Activated CD4-positive, alpha-beta T cell treated with anti-CD3 and anti-CD28 coated beads, Interleukin-2, Interleukin-6, amounts not matched to agents 100 ng/mL and 50 ng/mL, durations not matched to agents 16 hours and 8 hours (primary cell): ENCODE data around the gene CYSRT1.

Experiments
- DNase-seq: peaks from one replicate; pipeline ENCODE4 v3.0.0-alpha.2; 2020

CYSRT1 gene

DNA sequence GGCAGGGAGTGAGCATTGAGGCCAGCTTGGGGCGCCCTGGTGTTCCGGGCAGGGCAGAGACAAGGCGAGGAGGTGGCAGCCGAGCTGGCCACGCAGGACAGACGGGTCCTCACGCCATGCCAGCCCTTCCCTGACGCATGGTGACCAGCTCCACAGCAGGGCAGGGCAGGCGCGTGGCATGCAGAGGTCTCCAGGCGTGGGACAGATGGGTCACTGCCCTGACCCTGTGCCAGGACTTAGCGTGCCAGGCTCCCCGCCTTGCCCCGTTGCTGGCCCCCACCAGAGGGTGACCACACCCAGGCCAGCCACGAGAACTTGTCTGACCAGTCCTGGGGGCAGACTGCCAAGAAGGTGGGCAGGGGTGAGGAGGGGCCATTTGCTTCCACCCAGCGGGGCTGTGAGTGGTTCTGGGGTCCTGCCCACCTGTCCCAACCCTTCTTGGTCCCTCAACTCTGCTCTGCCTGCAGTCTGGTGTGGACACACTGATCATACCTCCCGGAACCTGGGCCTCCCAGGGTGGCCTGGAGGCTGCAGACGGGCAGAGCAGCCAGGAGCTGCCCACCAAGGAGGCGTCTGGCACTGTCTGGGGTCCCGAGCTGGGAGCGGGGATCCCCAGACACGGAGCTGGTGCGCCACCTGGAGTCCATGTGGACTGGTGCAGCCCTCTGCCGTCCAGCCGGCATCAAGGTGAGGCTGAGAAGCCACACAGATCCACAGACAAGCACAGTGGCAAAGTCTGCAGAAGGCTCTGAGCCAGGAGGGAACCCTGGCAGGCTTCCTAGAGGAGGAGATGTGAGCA lies 2.3 kb downstream of the CYSRT1 start, which contains the start of gene RNF224:
TSS of gene RNF224 (plus strand) at position 449 of the 799 bp plus-strand sequence. CDS start 834 bp downstream, outside the sequence.
- peak; percentile 88 for DNase-seq

DNA sequence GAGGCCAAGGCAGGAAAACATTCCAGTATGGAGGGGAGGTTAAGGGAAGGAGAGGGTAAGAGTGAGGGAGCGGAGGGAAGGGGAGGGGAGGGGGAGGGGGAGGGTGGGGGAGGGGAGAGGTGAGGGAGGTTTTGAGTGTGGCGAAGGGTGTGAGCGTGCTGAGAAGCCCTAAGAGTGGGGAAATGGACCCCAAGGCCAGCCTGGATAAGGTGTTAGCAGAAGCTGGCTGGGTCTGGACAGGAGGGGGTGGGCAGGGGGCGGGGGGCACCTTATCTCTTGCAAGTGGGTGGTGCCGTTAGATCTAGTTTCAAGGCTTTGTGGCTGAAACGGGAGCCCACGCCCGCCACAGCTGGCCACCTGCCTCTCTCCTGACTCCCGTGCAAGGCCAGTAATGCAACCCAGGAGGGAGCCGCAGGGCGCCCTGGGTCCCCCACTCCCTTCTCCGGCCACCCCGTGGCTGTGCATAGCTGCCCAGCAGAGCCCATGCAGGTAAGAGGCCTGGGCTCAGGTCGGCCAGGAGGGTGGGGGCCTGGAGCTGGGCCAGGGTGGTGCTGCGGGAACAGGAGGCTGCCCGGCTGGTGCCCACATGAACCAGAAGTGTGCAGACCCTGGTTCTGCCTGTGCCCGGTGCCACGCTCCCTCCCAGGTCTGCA lies 3.0 kb downstream of the CYSRT1 start:
- DNase-seq, result no peak

DNA sequence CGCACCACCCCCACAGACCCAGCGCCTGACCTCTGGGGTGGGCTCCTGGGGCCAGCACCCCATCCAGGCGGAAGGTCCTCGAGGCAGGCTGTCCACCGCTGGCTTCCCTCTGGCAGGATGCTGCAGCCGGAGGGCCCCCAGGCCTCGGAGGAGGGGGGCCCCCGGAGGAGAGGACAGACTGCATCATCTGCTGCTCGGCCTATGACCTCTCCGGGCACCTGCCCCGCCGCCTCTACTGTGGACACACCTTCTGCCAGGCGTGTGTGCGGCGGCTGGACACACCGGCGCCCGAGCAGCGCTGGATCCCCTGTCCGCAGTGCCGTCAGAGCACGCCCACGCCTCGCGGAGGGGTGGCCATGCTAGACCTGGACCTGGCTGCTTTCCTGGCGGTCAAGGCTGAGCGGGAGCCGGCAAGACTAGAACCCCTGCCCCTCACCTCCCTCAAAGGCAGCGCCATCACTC lies 3.6 kb downstream of the CYSRT1 start:
- no peak for DNase-seq

DNA sequence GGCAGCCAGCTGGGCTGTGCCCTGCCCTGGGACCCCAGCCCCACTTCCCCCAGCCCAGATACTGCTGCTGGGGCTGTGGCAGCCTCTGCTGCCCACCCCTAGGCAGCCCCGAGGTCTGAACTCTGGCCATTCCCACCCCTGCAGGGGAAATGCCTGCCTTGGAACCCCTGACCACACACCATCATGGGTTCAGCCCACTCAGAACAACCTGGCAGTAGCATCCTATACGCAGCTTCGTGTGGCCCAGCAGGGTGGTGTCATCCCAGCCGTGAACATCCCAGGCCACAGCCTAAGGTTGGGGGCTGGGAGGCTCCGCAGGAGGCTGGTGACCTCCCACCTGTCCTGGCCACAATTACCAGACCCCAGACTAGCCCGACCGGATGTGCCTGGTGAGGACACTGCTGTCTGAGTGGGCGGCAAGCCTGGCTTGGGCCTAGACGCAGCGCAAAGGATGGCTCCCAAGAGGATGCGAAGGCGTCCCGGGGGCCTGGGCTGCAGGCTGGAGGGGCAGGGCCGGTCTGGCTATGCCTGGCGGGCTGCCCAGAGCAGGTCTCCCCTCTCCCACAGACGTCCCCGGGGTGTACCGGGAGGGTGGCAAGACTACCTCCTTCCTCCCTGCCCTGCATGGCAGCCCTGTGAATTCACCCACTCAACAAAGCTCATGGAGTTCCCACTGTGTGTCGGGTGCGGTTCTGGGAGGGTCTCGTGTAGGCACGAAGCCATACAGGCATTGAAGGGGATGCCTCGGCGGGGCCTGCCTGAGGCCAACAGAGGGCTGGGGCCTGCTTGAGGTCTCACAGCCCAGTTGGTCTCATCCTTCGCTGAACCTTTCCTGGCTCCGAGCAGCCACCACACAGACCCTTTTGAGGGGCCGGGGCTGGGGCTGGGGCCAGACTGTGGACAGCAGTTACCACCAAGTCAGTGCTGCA lies 4.3 kb downstream of the CYSRT1 start:
- DNase-seq, result no peak

DNA sequence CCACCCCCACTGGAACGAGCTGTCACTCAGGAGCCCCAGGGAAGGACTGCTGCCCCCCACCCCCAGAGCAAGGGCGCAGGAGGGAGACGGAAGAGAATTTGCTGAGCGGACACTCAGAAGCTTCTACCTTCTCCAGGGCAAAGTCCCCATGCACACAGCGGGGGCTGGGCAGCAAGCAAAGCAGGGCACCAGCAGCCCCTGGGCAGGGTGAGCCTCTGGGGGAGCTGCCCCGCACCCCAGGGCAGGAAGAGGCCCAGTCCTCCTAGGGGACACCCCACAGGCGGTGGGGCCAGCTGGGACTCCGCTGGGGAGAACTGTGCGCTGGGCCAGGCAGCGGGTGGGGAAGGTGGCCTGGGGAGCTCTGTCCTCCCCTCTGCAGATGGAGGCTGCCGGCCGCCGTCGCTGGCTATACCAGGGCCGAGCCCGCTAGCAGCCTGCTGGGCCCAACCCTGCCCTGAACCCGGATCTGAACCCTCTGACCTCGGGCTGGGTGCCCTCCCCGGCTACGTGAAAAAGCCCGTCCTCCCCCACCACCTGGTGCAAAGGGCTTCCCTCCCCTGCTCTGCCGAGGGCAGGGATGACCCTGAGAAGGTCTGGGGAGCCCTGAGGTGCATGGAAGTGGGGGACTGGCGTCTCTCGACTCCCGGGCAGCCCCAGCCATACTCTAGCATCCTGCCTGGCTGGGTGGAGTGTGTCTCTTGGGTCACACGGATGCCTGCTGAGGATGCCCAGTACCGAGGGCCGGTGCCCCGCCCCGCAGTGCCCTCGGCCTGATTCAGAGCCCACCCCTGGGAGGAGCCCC lies 5.1 kb downstream of the CYSRT1 start:
- no peak for DNase-seq

DNA sequence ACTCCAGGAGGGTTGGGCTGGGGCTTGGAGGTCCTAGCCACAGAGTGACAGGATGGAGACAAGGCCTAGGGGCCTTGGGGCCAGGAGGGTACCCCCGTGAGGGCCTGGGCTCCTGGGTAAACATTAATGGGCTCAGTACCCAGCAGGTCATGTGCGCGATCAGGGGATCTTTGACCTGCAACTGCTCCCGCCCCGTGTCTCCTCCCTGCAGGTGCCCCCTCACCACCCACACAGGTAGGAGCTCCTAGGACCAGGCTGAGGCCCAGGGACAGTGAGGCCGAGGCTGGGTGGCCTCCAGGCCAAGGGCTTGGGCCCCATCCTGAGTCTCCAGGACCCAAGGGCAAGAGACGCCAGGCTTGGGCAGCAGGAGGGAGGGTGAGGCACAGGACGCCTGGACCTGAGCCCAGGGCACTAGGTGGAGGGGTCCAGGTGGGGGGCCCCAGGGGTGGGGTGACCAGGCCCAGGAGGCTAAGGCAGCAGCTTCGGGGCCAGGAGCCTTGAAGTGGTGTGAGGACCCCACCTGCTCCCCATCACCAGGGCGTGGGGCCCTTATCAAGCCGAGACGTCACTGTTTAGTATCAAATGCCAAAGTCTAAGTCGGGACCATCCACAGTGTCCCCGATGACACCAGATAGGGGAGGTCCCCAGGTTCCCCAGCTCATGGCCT lies 5.9 kb downstream of the CYSRT1 start, which contains the start of gene SLC34A3:
TSS of gene SLC34A3 (plus strand) at position 197 of the 667 bp plus-strand sequence. CDS start 802 bp downstream, outside the sequence.
- no peak for DNase-seq

DNA sequence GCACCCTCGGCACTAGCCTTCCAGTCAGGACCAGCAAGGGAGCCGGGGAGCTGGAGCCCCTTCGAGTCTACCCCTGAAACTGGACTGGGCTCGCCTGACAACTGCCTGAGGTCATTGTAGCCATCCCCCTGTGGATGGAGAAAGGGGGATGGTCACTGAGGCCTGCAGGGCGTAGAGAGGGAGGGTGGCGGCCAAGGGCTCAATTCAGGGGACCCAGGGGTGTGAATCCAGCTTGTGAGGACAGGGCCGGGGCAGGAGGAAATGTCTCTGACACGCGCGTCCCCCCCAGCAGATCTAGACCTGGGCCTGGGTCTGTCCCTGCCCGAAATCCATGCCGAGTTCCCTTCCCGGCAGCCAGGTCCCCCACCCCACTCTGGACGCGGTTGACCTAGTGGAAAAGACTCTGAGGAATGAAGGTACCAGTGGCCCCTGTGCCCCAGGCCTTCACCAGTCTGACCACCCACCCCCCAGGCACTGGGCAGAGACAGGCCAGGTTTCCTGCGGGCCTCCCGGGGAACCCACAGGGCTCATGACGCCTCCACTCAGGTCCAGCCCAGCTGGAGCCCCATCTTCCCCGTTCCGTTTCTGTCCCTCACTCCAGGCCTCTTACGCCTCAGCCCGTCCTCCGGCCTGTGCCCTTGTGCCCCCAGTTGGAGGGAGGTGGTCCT lies 6.5 kb downstream of the CYSRT1 start:
- DNase-seq, result no peak

DNA sequence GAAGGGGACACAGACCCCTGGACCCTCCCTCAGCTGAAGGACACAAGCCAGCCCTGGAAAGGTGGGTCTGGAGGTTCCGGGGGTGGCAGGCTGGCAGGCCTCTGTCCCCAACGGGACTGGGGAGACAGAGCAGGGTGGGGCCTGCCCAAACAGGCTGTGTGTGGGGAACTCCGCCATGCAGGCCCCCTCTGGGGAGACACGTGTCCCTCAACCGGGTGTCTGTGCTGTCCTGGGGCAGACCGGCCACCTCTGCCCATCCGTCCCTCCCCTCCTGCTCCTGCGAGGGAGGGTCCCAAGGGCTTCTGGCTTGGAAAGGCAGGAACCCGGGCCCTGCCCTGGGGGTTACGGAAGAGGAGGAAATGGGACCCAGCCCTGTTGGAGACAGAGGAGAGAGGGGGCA lies 7.1 kb downstream of the CYSRT1 start:
- DNase-seq, result no peak

DNA sequence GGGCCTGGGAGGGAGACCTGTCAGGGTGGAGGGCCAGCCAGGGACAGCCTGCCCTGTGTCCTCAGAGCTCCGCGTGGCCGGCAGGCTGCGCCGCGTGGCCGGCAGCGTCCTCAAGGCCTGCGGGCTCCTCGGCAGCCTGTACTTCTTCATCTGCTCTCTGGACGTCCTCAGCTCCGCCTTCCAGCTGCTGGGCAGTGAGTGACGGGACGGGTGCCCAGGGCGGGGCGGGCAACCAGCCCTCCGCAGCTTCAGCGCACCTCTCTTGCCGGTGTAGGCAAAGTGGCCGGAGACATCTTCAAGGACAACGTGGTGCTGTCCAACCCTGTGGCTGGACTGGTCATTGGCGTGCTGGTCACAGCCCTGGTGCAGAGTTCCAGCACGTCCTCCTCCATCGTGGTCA lies 7.5 kb downstream of the CYSRT1 start:
- DNase-seq, result no peak

DNA sequence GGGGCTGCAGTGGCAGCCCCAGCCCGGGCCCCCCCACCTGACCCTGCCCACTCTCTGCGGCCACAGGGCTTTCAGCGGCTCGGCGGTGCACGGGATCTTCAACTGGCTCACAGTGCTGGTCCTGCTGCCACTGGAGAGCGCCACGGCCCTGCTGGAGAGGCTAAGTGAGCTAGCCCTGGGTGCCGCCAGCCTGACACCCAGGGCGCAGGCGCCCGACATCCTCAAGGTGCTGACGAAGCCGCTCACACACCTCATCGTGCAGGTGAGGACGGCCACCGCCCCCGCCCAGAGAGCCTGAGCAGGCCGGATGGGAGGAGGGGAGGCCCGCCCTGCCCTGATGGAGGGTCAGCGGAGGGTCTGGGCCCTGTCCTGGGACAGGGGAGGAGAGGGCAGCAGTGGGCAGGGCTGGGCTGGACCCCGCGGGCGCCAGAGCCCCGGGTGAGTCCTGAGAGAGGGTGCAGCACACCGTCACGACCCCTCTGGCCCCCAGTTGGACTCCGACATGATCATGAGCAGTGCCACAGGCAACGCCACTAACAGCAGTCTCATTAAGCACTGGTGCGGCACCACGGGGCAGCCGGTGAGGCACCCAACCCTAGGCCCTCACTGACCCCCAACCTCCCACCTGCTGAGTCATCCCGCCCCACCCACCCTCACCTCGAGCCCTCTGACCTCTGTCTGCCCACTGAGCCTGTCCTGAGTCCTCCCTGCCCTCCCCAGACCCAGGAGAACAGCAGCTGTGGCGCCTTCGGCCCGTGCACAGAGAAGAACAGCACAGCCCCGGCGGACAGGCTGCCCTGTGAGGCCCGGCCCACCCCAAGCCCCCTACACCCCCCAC lies 8.4 kb downstream of the CYSRT1 start:
- DNase-seq, result no peak

DNA sequence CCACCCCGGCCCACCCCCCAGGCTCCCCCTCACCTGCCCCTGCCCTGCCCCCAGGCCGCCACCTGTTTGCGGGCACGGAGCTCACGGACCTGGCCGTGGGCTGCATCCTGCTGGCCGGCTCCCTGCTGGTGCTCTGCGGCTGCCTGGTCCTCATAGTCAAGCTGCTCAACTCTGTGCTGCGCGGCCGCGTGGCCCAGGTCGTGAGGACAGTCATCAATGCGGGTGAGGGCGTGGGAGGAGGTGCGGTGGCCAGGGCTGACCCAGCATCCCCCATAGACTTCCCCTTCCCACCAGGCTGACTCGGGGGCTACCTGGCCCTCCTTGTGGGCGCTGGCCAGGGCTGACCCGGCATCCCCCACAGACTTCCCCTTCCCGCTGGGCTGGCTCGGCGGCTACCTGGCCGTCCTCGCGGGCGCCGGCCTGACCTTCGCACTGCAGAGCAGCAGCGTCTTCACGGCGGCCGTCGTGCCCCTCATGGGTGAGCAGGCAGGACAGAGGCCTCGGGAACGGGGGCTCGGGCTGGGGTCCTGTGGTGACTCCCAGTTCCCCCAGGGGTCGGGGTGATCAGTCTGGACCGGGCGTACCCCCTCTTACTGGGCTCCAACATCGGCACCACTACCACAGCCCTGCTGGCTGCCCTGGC lies 9.2 kb downstream of the CYSRT1 start:
- DNase-seq, result no peak

DNA sequence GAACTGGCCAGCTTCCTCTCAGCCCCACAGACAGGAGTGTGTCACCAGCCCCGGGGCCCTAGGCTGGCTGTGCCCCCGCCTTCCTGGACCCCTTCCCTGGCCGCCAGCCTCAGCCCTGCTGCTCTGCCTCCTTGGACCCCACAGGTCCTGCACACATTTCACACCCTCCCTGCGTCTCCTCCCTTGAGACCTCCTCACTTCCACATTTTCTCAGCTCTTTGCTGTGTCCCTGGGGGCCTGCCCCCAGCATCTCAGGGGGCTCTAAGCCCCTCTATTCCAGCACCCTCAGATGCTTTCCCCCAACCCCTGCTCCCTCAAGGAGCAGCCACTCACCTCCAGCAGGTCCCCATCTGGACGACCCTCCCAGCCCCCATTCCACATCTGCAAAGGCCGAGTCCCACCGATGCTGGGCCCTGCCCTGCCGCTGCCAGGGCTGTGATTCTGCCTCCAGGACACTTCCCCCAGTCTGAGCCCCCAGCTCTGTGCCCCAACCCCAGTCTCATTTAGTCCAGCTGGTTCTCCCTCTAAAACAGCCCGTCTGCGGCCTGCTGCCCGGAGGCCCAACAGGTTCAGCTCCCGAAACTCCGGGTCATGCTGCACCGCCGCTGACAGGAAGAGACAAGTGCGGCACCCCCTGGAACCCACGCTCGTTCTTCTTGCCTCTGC lies 9.9 kb downstream of the CYSRT1 start:
- no peak for DNase-seq

DNA sequence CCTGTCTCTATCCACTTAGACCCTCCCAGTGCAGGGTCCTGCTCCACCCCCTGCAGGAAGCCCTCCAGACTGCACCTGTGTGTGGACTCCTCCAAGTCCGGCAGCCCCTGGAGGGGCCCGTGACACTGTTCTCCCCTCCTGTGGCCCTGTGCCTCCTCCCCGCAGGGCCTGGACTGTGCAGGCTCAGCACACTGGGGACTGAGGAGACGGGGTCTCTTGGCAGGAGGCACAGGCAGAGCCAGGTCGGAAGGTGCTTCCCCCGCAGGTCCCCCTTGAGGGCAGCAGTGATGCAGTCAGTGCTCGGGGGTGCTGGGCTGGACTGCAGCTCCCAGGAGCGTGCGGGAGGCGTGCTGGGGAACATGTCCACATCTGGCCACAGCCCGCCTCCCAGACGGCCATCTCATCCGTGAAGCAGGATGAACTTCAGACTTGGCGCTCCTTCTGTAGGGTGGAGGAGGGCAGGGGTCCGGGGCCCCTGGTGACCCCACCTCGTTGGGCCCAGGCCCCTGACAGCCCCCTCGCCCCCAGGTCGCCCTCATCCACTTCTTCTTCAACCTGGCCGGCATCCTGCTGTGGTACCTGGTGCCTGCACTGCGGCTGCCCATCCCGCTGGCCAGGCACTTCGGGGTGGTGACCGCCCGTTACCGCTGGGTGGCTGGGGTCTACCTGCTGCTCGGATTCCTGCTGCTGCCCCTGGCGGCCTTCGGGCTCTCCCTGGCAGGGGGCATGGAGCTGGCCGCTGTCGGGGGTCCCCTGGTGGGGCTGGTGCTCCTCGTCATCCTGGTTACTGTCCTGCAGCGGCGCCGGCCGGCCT lies 10.7 kb downstream of the CYSRT1 start:
- DNase-seq, result no peak

DNA sequence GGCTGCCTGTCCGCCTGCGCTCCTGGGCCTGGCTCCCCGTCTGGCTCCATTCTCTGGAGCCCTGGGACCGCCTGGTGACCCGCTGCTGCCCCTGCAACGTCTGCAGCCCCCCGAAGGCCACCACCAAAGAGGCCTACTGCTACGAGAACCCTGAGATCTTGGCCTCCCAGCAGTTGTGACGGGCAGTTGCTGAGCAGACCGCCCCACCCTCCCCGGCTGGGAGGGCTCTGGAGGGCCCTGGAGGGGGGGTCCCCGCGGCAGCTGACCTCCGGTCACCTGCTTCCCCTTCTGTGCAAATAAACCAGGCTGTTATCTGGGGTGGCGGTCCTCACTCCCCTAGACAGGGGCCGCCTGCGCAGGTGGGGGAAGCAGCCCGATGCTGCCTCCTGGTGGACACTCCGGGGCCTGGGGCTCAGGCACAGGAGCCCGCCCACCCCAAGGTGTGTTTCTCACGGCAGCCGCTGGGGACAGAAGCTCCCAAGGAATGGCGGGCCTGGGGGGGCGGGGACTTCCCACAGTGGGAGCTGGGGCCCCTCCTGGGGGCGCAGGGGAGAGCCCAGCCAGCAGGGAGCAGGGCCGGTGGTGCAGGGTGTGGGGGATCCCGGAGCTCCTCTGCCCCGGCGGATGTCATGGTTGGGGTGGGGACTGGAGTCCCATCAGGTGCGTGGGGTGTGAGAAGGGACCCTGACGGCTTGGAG lies 11.4 kb downstream of the CYSRT1 start:
- peak; percentile 93 for DNase-seq

DNA sequence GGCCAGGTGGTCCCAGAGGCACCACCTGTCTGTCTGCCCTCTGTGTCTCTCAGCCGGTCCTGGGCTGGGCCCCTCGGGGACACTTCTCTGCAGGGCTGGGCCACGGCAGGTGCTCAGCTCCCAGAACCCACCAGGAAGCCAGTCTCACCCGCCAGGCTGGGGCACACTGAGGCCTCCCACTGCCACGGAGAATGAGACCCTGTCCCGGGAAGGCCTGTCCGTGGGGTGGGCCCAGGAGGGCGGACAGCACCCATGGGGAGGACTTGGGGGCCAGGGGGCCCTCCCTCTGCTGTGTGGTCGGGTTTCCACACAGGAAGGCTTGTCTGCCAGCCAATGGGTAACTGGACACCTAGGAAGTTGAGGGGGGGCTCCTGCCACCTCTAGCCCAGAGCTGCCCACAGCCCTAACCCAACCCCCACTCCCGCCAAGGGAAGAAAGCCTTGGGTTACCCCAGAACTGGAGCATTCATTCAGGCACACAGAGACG lies 12.0 kb downstream of the CYSRT1 start:
- no peak for DNase-seq

DNA sequence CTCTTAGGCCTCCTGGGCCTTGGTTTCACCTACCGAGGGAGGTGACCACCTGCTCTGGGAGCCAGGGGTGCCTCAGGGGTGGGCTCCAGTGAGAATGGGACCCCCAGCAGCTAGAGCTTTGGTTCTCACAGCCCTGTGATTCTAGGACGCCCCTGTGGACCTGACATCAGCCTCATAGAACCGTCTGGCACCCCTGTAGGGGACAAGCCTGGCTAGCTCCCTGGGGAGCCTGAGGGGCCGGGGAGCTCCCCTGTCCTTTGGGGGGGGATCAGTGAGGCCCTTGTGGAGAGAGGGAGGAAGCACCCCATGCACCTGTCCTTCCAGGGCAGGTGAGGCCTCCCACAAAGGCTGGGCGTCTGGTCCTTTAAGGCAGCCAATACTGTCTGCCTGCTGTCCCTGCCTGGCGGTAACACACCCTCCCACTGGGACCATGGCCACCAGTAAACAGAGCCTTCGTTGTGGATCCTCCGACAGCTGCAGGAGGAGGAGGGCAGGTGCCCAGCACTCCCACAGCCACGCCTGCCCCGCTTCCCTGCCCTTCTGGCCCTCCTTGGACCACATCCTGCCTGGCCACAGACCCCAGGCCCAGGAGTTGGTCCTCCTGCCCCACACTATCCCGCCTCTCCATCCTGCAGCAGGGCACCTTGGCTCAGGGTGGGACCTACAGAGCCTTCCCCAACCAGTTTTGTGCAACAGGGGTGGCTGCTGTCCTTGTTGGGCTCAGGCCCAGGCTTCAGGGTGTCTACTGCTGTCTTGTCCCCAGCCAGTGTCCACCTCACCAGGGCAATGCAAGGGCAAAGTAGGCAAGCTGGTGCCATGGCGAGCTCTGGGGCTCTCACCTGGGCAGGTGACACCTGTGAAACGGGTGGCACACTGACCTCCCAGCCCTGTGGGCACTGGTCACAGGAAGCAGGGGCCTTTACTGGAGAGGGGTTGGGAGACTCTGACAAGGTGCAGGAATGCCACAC lies 13.1 kb downstream of the CYSRT1 start:
- no peak for DNase-seq
